HG03159 (cell line): Measurements from ENCODE around the gene ARPC1A.
"Not testable (repeated sequence)": the region's sequence is repeated elsewhere in the genome, so short reads cannot be mapped to it uniquely, and the experiment has no call there.

Experiments
- ATAC-seq: cut with Tn5 transposase; IDR thresholded peaks from one replicate; pipeline ENCODE4 v1.9.1; 2021; ENCODE audit warnings: mild to moderate bottlenecking, moderate library complexity; ENCODE audit not compliant: unreplicated experiment

The ARPC1A gene

GRCh38 chr7:99320371-99320770, 5.3 kb upstream of the ARPC1A start:
- ATAC-seq: no peak

DNA sequence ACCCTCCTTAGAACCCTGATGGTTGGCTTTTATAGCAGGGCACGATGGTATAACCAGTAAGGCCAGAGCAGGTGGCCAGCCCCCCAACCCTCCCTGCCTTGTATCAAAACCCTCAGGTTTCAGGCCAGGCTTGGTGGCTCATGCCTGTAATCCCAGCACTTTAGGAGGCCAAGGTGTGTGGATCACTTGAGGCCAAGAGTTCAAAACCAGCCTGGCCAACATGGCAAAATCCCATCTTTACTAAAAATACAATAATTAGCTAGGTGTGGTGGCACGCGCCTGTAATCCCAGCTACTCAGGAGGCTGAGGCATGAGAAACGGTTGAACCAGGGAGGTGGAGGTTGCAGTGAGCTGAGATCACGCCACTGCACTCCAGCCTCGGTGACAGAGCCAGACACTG, 3.0 kb upstream of the ARPC1A start:
- ATAC-seq: not testable (repeated sequence)

DNA sequence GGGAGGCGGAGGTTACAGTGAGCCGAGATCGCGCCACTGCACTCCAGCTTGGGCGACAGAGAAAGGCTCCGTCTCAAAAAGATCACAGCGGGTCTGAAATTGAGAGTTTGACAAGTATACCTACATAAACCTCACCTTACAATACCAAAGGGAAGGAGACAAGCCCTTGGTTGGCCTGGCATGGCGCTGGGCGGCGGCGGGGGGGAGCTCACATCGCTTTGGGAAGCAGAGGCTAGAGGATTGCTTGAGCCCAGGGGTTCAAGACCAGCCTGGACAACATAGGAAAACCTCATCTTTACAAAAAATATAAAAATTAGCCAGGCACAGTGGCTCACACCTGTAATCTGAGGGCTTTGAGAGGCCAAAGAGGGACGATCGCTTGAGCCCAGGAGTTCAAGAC, 1.1 kb upstream of the ARPC1A start:
- no peak for ATAC-seq

- ATAC-seq: no peak
Observed at GRCh38 chr7:99325001-99325493, 651 bp upstream of the ARPC1A start.

GRCh38 chr7:99326408-99326782, 697 bp downstream of the ARPC1A start:
- ATAC-seq: no peak

DNA sequence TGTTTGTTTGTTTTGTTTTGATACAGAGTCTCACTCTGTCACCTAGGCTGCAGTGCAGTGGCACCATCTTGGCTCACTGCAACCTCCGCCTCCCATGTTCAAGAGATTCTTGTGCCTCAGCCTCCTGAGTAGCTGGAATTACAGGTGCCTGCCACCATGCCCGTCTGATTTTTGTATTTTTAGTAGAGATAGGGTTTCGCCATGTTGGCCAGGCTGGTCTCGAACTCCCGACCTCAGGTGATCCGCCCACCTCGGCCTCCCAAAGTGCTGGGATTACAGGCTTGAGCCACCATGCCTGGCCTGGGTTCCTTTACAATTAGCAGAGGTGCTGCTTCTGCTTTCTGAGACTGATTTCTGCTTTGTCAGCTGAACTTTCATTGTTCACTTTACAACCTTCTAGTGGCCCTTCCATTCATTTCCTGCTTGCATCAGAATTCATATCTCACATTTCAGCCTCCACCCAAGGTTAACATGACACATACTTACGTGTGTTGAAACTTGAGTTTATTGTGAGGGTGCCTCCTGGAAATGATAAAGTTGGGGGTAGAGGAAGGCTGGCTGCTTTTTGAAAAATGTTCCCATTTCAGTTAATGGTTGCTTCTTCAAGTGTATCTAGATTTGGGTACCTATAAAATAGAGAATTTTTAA, 4.7 kb downstream of the ARPC1A start:
- ATAC-seq: not testable (repeated sequence)

- ATAC-seq: no peak
Observed at GRCh38 chr7:99331002-99331401, 5.3 kb downstream of the ARPC1A start.

GRCh38 chr7:99339595-99339994, 13.9 kb downstream of the ARPC1A start:
- ATAC-seq: no peak

GRCh38 chr7:99340659-99341058, 15.0 kb downstream of the ARPC1A start:
- ATAC-seq: no peak

GRCh38 chr7:99344061-99344647, 18.5 kb downstream of the ARPC1A start:
- ATAC-seq: no peak

- not testable (repeated sequence) for ATAC-seq
Observed at GRCh38 chr7:99350641-99351040, 24.9 kb downstream of the ARPC1A start.

DNA sequence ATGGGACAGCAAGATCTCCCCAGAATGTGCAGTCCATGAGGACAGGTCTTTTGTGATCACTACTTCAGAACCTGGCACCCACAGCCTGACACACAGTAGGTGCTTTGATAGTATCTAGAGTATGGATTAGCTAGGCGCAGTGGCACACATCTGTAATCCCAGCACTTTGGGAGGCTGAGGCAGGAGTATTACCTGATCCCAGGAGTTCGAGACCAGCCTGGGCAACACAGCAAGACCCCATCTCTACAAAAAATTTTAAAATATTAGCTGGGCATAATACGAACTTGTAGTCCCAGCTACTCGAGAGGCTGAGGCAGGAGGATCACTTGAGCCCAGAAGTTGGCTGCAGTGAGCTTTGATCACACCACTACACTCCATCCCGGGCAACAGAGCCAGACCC, 26.5 kb downstream of the ARPC1A start:
- no peak for ATAC-seq

DNA sequence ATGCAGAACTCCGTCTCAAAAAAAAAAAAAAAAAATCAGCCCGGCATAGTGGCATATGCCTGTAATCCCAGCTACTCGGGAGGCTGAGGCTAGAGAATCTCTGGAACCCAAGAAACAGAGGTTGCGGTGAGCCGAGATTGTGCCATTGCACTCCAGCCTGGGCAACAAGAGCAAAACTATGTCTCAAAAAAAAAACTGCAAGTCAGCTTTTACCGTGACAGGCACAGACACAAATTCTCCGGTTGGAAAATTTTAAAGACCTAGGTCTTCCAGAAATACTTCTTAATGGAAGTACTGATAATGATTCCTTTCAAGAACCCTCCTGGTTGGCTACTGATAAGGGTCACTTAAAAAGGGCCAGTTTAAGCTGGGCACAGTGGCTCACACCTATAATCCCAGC, 29.4 kb downstream of the ARPC1A start:
- ATAC-seq: no peak

GRCh38 chr7:99357701-99358490, 32.2 kb downstream of the ARPC1A start:
- no peak for ATAC-seq

- not testable (repeated sequence) for ATAC-seq
Observed at GRCh38 chr7:99358521-99358920, 32.8 kb downstream of the ARPC1A start.

DNA sequence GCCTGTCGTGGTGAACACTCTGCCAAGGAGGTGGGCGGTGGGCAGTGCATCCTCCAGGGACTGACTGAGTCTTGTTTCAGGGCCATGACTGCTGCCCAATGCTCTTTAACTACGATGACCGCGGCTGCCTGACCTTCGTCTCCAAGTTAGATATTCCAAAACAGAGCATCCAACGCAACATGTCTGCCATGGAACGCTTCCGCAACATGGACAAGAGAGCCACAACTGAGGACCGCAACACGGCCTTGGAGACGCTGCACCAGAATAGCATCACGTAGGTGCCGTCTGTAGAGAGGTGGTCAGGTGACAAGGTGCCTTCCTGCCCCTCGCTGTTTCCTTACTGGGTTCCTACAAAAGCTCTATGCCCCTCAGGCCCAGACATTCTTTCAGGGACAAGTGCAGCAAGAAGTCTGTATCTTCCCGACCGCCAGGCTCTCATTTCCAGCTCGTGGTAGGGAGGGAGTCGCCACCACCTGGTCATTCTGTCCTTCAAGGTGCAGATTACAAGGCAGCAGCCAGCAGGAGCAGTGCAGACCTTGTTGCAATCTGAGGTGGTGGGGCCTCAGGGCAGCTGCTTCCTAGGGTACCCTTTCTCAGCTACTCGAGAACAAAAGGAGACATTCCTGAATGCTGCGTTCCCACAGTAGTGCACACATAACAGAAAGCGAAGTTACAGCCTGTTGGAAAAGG, 33.9 kb downstream of the ARPC1A start:
- no peak for ATAC-seq

GRCh38 chr7:99362801-99363200, 37.1 kb downstream of the ARPC1A start:
- no peak for ATAC-seq

DNA sequence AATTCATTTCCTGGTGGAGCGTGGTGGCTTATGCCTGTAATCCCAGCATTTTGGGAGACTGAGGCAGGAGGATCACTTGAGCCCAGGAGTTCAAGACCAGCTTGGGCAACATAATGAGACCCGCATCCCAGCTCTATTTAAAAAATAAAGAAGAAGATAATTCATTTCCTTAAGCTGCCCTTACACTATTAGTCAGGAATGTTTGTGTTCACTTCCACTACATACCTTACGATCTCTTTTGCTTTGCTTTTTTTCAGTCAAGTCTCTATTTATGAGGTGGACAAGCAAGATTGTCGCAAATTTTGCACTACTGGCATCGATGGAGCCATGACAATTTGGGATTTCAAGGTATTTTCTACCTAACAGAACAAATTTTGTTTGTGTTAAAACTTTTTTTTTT, 37.6 kb downstream of the ARPC1A start:
- ATAC-seq: no peak

- no peak for ATAC-seq
Observed at GRCh38 chr7:99365318-99366141, 39.8 kb downstream of the ARPC1A start.

- ATAC-seq: no peak
Observed at GRCh38 chr7:99366646-99367045, 40.9 kb downstream of the ARPC1A start.
